K562 (cell line): Measurements from ENCODE around the gene TRANK1. TPM values are rescaled to one million over a fixed set of nuclear protein-coding genes. Genes with fewer than 3 reads are reported as not detected.
A peak's percentile ranks its signal among the peaks of the same experiment; 100 is the strongest.

Experiments
- CC2D1A ChIP-seq: fragments of 450-650 bp; IDR thresholded peaks from 2 replicates; pipeline ENCODE4 v1.6.1; 2017; ENCODE audit warnings: mild to moderate bottlenecking
- CCAR2 ChIP-seq: fragments of 200-400 bp; formaldehyde crosslinking; IDR thresholded peaks from 2 replicates; pipeline ENCODE4 v1.6.1; 2017; ENCODE audit warnings: mild to moderate bottlenecking, low read depth, low read length
- EGR1 ChIP-seq: fragments of 450-650 bp; conservative IDR thresholded peaks from 2 replicates; pipeline ENCODE4 v1.6.1; 2017; ENCODE audit warnings: mild to moderate bottlenecking
- FOXP1 ChIP-seq: sonication (generic); formaldehyde crosslinking; IDR thresholded peaks from 2 replicates; pipeline ENCODE4 v1.8.0; 2022; ENCODE audit warnings: mild to moderate bottlenecking, missing genetic modification reagents
- HLTF ChIP-seq: fragments of 450-650 bp; IDR thresholded peaks from 2 replicates; pipeline ENCODE4 v1.6.1; 2016
- NEUROD1 ChIP-seq: fragments of 150-350 bp; IDR thresholded peaks from 2 replicates; pipeline ENCODE4 v1.6.1; 2014; ENCODE audit warnings: borderline replicate concordance, low read length, low read depth; ENCODE audit not compliant: partially characterized antibody
- NFATC3 ChIP-seq: fragments of 450-650 bp; IDR thresholded peaks from 2 replicates; pipeline ENCODE4 v1.6.1; 2017; ENCODE audit warnings: mild to moderate bottlenecking
- RBM14 ChIP-seq: fragments of 200-400 bp; formaldehyde crosslinking; IDR thresholded peaks from 2 replicates; pipeline ENCODE4 v1.6.1; 2018; ENCODE audit warnings: low read depth, mild to moderate bottlenecking, low read length, moderate library complexity, borderline replicate concordance; ENCODE audit not compliant: insufficient read depth
- RUNX1 ChIP-seq: sonication (generic); IDR thresholded peaks from 2 replicates; pipeline ENCODE4 v1.6.1; 2016; ENCODE audit warnings: antibody characterized with exemption, low read depth
- SMAD3 ChIP-seq: fragments of 450-650 bp; formaldehyde crosslinking; conservative IDR thresholded peaks from 2 replicates; pipeline ENCODE4 v1.4.0; 2020; ENCODE audit warnings: mild to moderate bottlenecking
- TRIM28 ChIP-seq: fragments of 450-650 bp; IDR thresholded peaks from 2 replicates; pipeline ENCODE4 v1.6.1; 2017
- ZKSCAN1 ChIP-seq: fragments of 150-350 bp; IDR thresholded peaks from 2 replicates; pipeline ENCODE4 v1.6.1; 2016; ENCODE audit warnings: low read depth, low read length
- ZNF778 ChIP-seq: fragments of 450-650 bp; formaldehyde crosslinking; IDR thresholded peaks from 2 replicates; pipeline ENCODE4 v1.4.0; 2020; ENCODE audit warnings: mild to moderate bottlenecking, moderate library complexity
- polyA plus RNA-seq, 8 experiments: library from polyadenylated mRNA; depleted of rRNA in 4 of 8; stranded (reverse) in 5 of 8; unstranded in 3 of 8; fragments of >200 nt; fragmentation: Nextera tagmentation in 2 of 8; fragmentation: Illumina TruSeq in 1 of 8; extraction: Ambion mirVana in 2 of 8; extraction: Trizol in 1 of 8; gene quantifications; 2 replicates each; pipeline versions ENCODE4 v1.2.1 to v1.2.3, GENCODE V29; 2011 to 2014; ENCODE audit warnings: inconsistent platforms in 1 of 8, missing spikeins in 1 of 8
- total RNA-seq, 7 experiments: library from RNA; depleted of rRNA in 6 of 7; stranded (reverse); fragments of >200 nt in 6 of 7; fragmentation: Illumina TruSeq in 2 of 7; extraction: Trizol in 2 of 7; gene quantifications; 2 replicates each; pipeline versions ENCODE4 v1.2.1 to v1.2.3, GENCODE V29; 2011 to 2021; ENCODE audit warnings: low replicate concordance in 1 of 7
- TF ChIP-seq, protein P1 (sequence below), 2 experiments: fragments of 450-650 bp; formaldehyde crosslinking in 1 of 2; IDR thresholded peaks; 2 replicates each; pipeline versions ENCODE4 v1.4.0 to v1.6.1; 2014 to 2020; ENCODE audit warnings: mild to moderate bottlenecking in 2 of 2, borderline replicate concordance in 1 of 2, low read depth in 1 of 2
- TF ChIP-seq, protein P2 (sequence below): fragments of 250-450 bp; sonication (Bioruptor Pico); IDR thresholded peaks from 2 replicates; pipeline ENCODE4 v1.6.1; 2021; ENCODE audit warnings: mild to moderate bottlenecking
- TF ChIP-seq, protein P3 (sequence below): fragments of 250-450 bp; sonication (Bioruptor Pico); IDR thresholded peaks from 2 replicates; pipeline ENCODE4 v1.4.0; 2020; ENCODE audit warnings: mild to moderate bottlenecking, moderate library complexity

TRANK1 gene
- total and polyA plus RNA-seq, 9 of the 15 experiments (the other 6 are each of a cell fraction or from before 2014, with no cell fraction given): 0.41 to 5.3 (median 2.1) TPM

DNA sequence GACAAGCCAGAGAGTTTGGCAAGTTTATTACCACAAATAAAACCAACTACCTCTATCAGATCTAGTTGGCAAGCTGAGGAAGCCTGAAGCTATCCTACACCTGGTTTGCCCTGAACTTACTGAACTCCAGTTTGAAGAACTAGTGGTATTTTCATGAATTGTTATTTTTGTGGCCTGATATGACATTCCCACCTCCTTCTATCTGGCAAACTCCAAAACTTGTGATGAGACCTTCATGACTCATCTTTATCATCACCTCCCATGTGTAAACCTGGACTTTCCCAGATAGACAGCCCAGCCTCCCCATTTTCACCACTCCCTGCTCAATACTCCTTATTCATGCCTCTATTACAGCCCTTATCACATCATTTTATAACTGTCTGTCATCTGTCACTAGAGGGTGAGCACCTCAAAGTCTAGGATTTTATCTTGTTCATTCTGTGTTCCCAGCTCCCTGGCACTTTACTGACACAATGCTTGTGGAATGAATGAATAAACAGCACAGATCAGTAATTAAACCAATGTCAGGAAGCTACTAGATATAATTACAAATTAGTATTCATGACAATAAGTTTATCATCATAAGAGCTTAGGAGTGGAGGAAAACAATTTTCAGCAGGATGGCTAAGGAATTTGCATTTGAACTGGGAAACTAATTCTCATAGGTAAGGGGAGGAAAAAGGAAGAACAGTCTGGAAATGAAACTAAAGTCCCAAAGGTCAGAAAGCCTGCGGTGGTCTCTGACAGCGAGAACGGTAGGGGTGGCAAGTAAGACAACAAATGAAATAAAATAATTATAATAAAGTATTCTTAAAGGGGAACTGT, 13.2 kb upstream of the TRANK1 start (continued):
- TF ChIP-seq, protein P1, sequence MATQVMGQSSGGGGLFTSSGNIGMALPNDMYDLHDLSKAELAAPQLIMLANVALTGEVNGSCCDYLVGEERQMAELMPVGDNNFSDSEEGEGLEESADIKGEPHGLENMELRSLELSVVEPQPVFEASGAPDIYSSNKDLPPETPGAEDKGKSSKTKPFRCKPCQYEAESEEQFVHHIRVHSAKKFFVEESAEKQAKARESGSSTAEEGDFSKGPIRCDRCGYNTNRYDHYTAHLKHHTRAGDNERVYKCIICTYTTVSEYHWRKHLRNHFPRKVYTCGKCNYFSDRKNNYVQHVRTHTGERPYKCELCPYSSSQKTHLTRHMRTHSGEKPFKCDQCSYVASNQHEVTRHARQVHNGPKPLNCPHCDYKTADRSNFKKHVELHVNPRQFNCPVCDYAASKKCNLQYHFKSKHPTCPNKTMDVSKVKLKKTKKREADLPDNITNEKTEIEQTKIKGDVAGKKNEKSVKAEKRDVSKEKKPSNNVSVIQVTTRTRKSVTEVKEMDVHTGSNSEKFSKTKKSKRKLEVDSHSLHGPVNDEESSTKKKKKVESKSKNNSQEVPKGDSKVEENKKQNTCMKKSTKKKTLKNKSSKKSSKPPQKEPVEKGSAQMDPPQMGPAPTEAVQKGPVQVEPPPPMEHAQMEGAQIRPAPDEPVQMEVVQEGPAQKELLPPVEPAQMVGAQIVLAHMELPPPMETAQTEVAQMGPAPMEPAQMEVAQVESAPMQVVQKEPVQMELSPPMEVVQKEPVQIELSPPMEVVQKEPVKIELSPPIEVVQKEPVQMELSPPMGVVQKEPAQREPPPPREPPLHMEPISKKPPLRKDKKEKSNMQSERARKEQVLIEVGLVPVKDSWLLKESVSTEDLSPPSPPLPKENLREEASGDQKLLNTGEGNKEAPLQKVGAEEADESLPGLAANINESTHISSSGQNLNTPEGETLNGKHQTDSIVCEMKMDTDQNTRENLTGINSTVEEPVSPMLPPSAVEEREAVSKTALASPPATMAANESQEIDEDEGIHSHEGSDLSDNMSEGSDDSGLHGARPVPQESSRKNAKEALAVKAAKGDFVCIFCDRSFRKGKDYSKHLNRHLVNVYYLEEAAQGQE (IDR thresholded peaks at IDR 0.05; ENCODE audit: borderline replicate concordance): peak; percentile 41; the same call in 1 of the 2 replicates
- TF ChIP-seq, protein P1 (CRISPR knock-in tag; IDR thresholded peaks at IDR 0.05; ENCODE audit: low read depth): no peak
- TF ChIP-seq ZNF778 (no peak), NEUROD1 (peak; percentile 91), NFATC3 (peak; percentile 74; the same call in 1 of the 2 replicates), RBM14 (no peak), TRIM28 (peak; percentile 76), CCAR2 (no peak), HLTF (peak; percentile 48; the same call in 1 of the 2 replicates), SMAD3 (CRISPR knock-in tag) (peak; percentile 70; the same call in 1 of the 2 replicates), RUNX1 (peak; percentile 86; the same call in 1 of the 2 replicates), ZKSCAN1 (0 out of 2 replicates have a peak, but pooled peaks have one; percentile 52), FOXP1 (CRISPR knock-in tag) (peak; percentile 8; the same call in 1 of the 2 replicates), CC2D1A (peak; percentile 96; the same call in 1 of the 2 replicates), EGR1 (peak; percentile 54)
- TF ChIP-seq, protein P2, sequence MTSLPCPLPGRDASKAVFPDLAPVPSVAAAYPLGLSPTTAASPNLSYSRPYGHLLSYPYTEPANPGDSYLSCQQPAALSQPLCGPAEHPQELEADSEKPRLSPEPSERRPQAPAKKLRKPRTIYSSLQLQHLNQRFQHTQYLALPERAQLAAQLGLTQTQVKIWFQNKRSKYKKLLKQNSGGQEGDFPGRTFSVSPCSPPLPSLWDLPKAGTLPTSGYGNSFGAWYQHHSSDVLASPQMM (CRISPR knock-in tag): no peak
- TF ChIP-seq, protein P3, sequence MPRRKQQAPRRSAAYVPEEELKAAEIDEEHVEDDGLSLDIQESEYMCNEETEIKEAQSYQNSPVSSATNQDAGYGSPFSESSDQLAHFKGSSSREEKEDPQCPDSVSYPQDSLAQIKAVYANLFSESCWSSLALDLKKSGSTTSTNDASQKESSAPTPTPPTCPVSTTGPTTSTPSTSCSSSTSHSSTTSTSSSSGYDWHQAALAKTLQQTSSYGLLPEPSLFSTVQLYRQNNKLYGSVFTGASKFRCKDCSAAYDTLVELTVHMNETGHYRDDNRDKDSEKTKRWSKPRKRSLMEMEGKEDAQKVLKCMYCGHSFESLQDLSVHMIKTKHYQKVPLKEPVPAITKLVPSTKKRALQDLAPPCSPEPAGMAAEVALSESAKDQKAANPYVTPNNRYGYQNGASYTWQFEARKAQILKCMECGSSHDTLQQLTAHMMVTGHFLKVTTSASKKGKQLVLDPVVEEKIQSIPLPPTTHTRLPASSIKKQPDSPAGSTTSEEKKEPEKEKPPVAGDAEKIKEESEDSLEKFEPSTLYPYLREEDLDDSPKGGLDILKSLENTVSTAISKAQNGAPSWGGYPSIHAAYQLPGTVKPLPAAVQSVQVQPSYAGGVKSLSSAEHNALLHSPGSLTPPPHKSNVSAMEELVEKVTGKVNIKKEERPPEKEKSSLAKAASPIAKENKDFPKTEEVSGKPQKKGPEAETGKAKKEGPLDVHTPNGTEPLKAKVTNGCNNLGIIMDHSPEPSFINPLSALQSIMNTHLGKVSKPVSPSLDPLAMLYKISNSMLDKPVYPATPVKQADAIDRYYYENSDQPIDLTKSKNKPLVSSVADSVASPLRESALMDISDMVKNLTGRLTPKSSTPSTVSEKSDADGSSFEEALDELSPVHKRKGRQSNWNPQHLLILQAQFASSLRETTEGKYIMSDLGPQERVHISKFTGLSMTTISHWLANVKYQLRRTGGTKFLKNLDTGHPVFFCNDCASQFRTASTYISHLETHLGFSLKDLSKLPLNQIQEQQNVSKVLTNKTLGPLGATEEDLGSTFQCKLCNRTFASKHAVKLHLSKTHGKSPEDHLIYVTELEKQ (CRISPR knock-in tag): no peak
